GM18858 (cell line): Measurements from ENCODE around the gene BIN1.

Source experiments
- ATAC-seq: cut with Tn5 transposase; IDR thresholded peaks from one replicate; pipeline ENCODE4 v1.9.1; 2021; ENCODE audit not compliant: unreplicated experiment

The BIN1 gene

GRCh38 chr2:127049927-127050802 is 56.8 kb downstream of the BIN1 start:
- no peak for ATAC-seq

- ATAC-seq, result no peak
These were observed 57.7 kb downstream of the BIN1 start for GRCh38 chr2:127048969-127049897.

GRCh38 chr2:127048618-127048935 is 58.4 kb downstream of the BIN1 start:
- no peak for ATAC-seq

GRCh38 chr2:127047716-127048617 is 59.0 kb downstream of the BIN1 start:
- ATAC-seq, result no peak

GRCh38 chr2:127047054-127047453 is 59.9 kb downstream of the BIN1 start:
- ATAC-seq, result no peak

- no peak for ATAC-seq
These were observed 60.4 kb downstream of the BIN1 start for GRCh38 chr2:127046579-127046978.

- ATAC-seq, result no peak
These were observed 61.0 kb downstream of the BIN1 start for GRCh38 chr2:127045792-127046501.

GRCh38 chr2:127044977-127045661 is 61.8 kb downstream of the BIN1 start:
- ATAC-seq, result no peak

GRCh38 chr2:127044165-127044718 is 62.7 kb downstream of the BIN1 start:
- no peak for ATAC-seq

GRCh38 chr2:127043367-127044164 is 63.4 kb downstream of the BIN1 start:
- ATAC-seq, result no peak

- no peak for ATAC-seq
These were observed 65.5 kb downstream of the BIN1 start for GRCh38 chr2:127041259-127041970.

GRCh38 chr2:127040169-127040568 is 66.8 kb downstream of the BIN1 start:
- no peak for ATAC-seq

GRCh38 chr2:127039387-127040031 is 67.4 kb downstream of the BIN1 start:
- peak; percentile 53 for ATAC-seq

GRCh38 chr2:127037476-127037875 is 69.5 kb downstream of the BIN1 start:
- ATAC-seq, result no peak

- ATAC-seq, result peak; percentile 36
These were observed 71.9 kb downstream of the BIN1 start for GRCh38 chr2:127034883-127035611.

GRCh38 chr2:127034051-127034450 is 72.9 kb downstream of the BIN1 start:
- ATAC-seq, result no peak

- ATAC-seq, result no peak
These were observed 74.3 kb downstream of the BIN1 start for GRCh38 chr2:127032621-127033020.
